ENCODE measurements around the gene AP4B1.

Gene AP4B1

DNA sequence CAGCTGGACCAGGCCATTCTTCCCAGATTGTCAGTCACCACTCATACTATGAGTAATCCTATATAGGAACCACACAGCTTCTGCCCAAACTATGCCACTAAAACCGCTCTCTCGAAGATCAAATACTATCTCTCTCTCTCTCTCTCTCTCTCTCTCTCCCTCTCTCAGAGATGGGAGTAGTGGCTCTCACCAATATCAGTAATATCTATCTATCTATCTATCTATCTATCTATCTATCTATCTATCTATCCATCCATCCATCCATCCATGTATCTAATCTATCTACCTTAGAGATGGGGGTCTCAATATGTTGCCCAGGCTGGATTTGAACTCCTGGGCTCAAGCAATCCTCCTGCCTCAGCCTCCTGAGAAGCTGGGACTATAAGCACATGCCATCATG lies 19.9 kb upstream of the AP4B1 start:
- TF ChIP-seq, protein P1, sequence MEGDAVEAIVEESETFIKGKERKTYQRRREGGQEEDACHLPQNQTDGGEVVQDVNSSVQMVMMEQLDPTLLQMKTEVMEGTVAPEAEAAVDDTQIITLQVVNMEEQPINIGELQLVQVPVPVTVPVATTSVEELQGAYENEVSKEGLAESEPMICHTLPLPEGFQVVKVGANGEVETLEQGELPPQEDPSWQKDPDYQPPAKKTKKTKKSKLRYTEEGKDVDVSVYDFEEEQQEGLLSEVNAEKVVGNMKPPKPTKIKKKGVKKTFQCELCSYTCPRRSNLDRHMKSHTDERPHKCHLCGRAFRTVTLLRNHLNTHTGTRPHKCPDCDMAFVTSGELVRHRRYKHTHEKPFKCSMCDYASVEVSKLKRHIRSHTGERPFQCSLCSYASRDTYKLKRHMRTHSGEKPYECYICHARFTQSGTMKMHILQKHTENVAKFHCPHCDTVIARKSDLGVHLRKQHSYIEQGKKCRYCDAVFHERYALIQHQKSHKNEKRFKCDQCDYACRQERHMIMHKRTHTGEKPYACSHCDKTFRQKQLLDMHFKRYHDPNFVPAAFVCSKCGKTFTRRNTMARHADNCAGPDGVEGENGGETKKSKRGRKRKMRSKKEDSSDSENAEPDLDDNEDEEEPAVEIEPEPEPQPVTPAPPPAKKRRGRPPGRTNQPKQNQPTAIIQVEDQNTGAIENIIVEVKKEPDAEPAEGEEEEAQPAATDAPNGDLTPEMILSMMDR (IDR thresholded peaks at IDR 0.05; ENCODE audit: borderline replicate concordance, control extremely low read depth, extremely low read depth, insufficient read depth, missing control alignments) = no peak
- in situ Hi-C loops (cut with MboI; ENCODE audit: low sequenced_read_pairs, unreplicated experiment) = no loop called here
- no peak for DNase-seq (ENCODE audit: low spot score)

DNA sequence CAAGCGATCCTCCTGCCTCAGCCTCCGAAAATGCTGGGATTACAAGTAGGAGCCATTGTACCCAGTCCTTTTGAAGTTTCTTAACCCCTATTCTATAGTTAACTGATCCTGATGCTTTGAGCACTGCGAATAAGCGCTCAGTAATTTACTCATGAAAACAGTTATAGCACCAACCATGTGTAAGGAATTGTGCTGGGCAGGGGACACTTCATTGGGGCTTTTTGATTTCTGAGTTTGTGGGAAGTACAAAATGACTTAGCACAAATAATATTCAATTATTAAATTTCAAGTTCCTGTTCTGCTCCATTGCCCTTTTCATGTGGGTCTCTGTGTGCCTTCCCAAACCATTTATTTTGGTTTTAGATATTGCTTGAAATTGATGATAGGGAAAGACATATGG lies 18.4 kb upstream of the AP4B1 start:
- no peak for DNase-seq (ENCODE audit: low spot score)
- in situ Hi-C loops (cut with MboI; ENCODE audit: low sequenced_read_pairs, unreplicated experiment) = no loop called here
- TF ChIP-seq, protein P1 (IDR thresholded peaks at IDR 0.05; ENCODE audit: borderline replicate concordance, control extremely low read depth, extremely low read depth, insufficient read depth, missing control alignments) = no peak

DNA sequence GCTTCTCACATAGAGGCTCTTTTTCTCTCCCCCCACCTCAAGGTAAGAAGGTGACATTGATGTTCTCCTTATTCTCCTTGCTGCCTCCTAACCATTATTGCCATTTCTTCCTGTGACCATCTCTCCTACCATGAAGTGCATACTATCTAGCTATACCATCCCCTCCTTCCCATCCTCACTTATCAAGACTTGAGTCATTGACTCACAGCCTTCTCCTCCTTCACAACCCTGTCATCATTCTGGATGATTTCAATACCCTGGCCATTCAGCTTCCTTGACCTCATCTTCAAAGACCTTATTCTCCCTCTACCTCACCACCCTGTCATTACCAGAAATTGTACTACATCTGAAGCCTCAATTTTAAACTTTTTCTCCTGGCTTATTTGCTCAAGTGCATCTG lies 13.6 kb upstream of the AP4B1 start:
- DNase-seq (ENCODE audit: low spot score) = no peak
- TF ChIP-seq, protein P1 (IDR thresholded peaks at IDR 0.05; ENCODE audit: borderline replicate concordance, control extremely low read depth, extremely low read depth, insufficient read depth, missing control alignments) = no peak
- in situ Hi-C loops (cut with MboI; ENCODE audit: low sequenced_read_pairs, unreplicated experiment) = no loop called here

DNA sequence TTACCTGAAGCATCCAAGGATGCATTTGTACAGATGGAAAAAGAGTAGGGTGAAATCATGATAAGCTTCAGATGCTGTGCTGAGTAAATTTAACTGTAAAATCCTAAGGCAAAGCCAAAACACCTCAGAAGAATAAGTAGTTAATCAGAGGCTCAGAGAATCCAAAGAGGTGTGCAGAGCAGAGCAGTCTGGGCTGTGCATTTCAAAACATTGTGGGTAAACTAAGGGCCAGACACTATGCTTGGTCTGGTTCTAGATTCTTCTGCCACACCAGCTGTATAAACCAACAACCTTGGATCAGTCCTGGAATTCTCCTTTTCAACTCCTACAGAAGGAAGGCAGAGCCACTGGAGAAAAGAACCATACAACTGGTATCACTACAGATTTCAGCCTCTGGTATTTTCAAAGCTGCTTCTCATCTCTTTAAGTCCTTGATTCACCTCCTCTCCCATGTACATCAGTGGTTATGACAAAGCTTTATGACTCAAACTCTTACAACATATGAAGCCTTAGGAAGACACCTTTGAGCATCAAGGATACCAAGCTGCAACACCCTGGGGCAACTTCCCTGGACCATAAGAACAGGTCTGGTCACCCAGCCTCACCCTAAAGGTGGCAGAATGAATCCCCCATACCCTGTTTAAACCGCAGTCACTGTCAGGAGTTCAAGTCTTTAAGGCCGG lies 12.9 kb upstream of the AP4B1 start:
- no peak for DNase-seq (ENCODE audit: low spot score)
- TF ChIP-seq, protein P1 (IDR thresholded peaks at IDR 0.05; ENCODE audit: borderline replicate concordance, control extremely low read depth, extremely low read depth, insufficient read depth, missing control alignments) = no peak
- in situ Hi-C loops (cut with MboI; ENCODE audit: low sequenced_read_pairs, unreplicated experiment) = no loop called here

DNA sequence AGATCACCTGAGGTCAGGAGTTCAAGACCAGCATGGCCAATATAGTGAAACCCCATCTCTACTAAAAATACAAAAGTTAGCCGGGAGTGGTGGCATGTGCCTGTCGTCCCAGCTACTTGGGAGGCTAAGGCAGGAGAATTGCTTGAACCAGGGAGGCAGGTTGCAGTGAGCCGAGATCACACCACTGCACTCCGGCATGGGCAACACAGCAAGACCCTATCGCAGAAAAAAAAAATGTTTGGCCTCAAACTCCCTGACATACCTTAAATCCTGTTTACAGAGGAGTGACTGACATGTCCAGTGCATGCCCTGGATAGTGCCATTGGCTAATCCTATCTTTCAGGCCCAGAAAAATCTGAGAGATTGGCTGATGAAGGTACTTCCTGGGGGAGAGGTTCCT lies 12.4 kb upstream of the AP4B1 start:
- in situ Hi-C loops (cut with MboI; ENCODE audit: low sequenced_read_pairs, unreplicated experiment) = no loop called here
- TF ChIP-seq, protein P1 (IDR thresholded peaks at IDR 0.05; ENCODE audit: borderline replicate concordance, control extremely low read depth, extremely low read depth, insufficient read depth, missing control alignments) = no peak
- DNase-seq (ENCODE audit: low spot score) = no peak

DNA sequence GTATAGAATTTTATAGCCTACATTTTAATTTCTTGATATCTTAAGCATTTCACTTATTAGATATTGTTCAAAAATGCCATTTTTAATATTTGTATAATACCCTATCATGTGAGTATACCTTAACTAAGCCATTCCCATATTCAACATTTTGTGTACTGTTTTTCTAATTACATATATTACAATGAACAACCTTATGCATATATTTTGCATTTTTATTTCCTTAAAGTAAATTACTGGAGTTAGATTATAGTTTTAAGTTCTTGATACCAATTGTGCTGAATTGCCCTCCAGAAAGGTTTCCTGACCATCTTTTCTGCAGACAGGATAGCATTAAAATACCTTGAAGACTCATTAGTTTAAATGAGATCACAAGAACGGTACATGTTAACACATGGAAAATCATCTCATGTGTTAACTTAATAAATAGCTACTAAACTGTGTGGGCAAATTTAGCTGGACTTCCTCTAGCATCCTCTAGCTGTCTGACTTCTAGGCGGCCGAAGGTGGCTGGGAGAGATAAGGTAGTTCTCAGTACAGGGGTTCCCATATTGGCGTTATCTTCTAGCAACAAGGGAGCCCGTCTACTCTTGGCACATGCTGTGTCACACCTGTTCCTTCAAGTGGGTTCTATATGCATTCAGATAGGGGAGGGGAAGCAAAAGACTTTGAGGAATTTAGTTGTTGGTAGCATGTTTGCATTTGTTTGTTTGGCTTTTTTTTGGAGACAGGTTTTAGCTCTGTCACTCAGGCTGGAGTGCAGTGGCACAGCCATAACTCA lies 9.5 kb upstream of the AP4B1 start:
- in situ Hi-C loops (cut with MboI; ENCODE audit: low sequenced_read_pairs, unreplicated experiment) = no loop called here
- TF ChIP-seq, protein P1 (IDR thresholded peaks at IDR 0.05; ENCODE audit: borderline replicate concordance, control extremely low read depth, extremely low read depth, insufficient read depth, missing control alignments) = no peak
- DNase-seq (ENCODE audit: low spot score) = no peak
